ENCODE measurements around the gene TRIM37. TPM values are rescaled to one million over a fixed set of nuclear protein-coding genes. Genes with fewer than 3 reads are reported as not detected.

Gene TRIM37
- total and polyA plus RNA-seq, 4 donors = 9.1 to 39.0 (median 16.8) TPM

DNA sequence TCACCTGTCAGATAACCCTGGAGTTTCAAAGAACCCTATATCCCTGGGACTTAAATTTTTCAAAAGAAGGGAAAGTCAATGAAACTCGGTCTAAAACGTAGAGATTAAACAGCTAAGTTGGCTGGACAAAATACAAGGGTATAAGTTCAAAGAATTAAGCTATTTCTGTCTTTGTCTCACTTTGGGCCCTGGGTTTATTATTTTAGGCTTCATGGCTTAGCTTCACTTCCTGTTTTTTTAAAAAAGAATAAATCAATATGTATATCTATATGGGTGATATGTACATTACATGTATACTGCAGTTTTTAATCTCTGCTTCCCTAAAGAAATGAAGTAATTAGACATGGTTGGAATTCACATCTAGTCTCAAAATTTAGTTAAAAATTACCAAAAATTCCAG, 132.3 kb downstream of the TRIM37 start:
- Histone ChIP-seq H3K36me3 (ENCODE audit: control insufficient read depth in 4 of 4, insufficient read depth in 4 of 4, low read length in 4 of 4) (no peaks in the 10 kb centered on the region), H3K9ac (ENCODE audit: insufficient read depth in 1 of 2, low read length in 2 of 2) (no peak overlapping the region), H3K4me1 (ENCODE audit: control insufficient read depth in 5 of 5, insufficient read depth in 5 of 5, low read length in 5 of 5) (no peaks in the 10 kb centered on the region), H3K27ac (ENCODE audit: low read depth in 1 of 2, low read length in 1 of 2) (no peak overlapping the region), H3K4me3 (no peak overlapping the region), H3K9me3 (ENCODE audit: control insufficient read depth in 4 of 4, insufficient read depth in 3 of 4, low read length in 3 of 4) (no peaks in the 10 kb centered on the region), H3K27me3 (ENCODE audit: control insufficient read depth in 3 of 3, insufficient read depth in 3 of 3, low read length in 2 of 3) (no peaks in the 10 kb centered on the region)
- WGBS, 2 donors = 91% methylated on average over 2 of the region's 2 CpGs
- TF ChIP-seq, protein P1, sequence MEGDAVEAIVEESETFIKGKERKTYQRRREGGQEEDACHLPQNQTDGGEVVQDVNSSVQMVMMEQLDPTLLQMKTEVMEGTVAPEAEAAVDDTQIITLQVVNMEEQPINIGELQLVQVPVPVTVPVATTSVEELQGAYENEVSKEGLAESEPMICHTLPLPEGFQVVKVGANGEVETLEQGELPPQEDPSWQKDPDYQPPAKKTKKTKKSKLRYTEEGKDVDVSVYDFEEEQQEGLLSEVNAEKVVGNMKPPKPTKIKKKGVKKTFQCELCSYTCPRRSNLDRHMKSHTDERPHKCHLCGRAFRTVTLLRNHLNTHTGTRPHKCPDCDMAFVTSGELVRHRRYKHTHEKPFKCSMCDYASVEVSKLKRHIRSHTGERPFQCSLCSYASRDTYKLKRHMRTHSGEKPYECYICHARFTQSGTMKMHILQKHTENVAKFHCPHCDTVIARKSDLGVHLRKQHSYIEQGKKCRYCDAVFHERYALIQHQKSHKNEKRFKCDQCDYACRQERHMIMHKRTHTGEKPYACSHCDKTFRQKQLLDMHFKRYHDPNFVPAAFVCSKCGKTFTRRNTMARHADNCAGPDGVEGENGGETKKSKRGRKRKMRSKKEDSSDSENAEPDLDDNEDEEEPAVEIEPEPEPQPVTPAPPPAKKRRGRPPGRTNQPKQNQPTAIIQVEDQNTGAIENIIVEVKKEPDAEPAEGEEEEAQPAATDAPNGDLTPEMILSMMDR (IDR thresholded peaks at IDR 0.05; ENCODE audit: control extremely low read depth, extremely low read depth) = no peak
- ATAC-seq (ENCODE audit: insufficient read depth, low FRiP score) = no peak
- no peak for DNase-seq

DNA sequence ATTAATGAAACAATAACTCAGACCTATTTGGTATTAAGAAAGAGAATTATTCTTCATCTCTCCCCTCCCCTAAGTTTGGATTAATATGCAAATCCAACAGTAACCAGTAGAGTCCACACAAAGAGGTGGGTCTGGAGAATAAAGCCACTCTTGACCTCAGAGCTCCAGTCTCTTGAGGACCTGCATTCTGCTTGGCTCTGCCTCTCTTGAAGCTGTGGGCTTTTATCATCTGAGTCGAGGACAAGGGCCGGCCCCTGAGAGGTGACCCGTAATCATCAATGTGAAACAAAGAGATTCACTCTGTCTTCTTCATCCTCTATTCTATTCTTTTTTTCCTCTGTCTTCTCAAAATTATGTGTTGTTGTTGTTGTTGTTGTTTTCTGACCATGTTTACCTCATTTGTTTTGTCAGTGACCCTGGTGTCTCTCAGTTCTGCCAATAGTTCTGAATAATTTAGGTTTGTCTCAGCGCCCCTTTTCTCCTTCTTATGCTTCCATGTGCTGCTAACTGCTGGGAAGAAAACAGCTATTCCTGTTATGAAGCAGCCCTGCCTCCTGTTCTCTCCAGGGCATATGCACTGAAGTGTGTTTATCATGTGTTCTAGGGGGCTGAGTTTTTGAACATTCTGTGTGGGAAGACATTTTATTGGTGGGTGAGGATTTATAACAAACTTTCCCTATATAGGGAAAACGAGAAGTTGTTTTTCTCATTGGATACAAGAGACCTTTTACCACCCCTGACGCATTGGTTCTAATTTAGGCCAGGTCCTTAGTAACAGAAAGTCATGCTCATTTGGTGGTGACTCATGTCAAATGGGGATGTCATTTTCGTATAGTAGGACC, 135.8 kb downstream of the TRIM37 start:
- Histone ChIP-seq H3K27me3 (ENCODE audit: control insufficient read depth in 3 of 3, insufficient read depth in 3 of 3, low read length in 2 of 3) (no peaks in the 10 kb centered on the region), H3K36me3 (ENCODE audit: control insufficient read depth in 4 of 4, insufficient read depth in 4 of 4, low read length in 4 of 4) (no peaks in the 10 kb centered on the region), H3K4me3 (no peak overlapping the region), H3K9me3 (ENCODE audit: control insufficient read depth in 4 of 4, insufficient read depth in 3 of 4, low read length in 3 of 4) (no peaks in the 10 kb centered on the region), H3K9ac (ENCODE audit: insufficient read depth in 1 of 2, low read length in 2 of 2) (no peak overlapping the region), H3K4me1 (ENCODE audit: control insufficient read depth in 5 of 5, insufficient read depth in 5 of 5, low read length in 5 of 5) (no peaks in the 10 kb centered on the region), H3K27ac (ENCODE audit: low read depth in 1 of 2, low read length in 1 of 2) (no peak overlapping the region)
- TF ChIP-seq, protein P1 (IDR thresholded peaks at IDR 0.05; ENCODE audit: control extremely low read depth, extremely low read depth) = no peak
- no peak for DNase-seq
- no peak for ATAC-seq (ENCODE audit: insufficient read depth, low FRiP score)
- WGBS, 2 donors = 71 to 81% methylated on average over 7 of the region's 7 CpGs

- Histone ChIP-seq H3K27ac (ENCODE audit: low read depth in 1 of 2, low read length in 1 of 2) (no peak overlapping the region), H3K9ac (ENCODE audit: insufficient read depth in 1 of 2, low read length in 2 of 2) (no peak overlapping the region), H3K4me3 (no peak overlapping the region), H3K36me3 (ENCODE audit: control insufficient read depth in 4 of 4, insufficient read depth in 4 of 4, low read length in 4 of 4) (no peaks in the 10 kb centered on the region), H3K27me3 (ENCODE audit: control insufficient read depth in 3 of 3, insufficient read depth in 3 of 3, low read length in 2 of 3) (no peaks in the 10 kb centered on the region), H3K9me3 (ENCODE audit: control insufficient read depth in 4 of 4, insufficient read depth in 3 of 4, low read length in 3 of 4) (no peaks in the 10 kb centered on the region), H3K4me1 (ENCODE audit: control insufficient read depth in 5 of 5, insufficient read depth in 5 of 5, low read length in 5 of 5) (no peaks in the 10 kb centered on the region)
- TF ChIP-seq, protein P1 (IDR thresholded peaks at IDR 0.05; ENCODE audit: control extremely low read depth, extremely low read depth) = no peak
- DNase-seq = no peak
- 95 to 96% methylated on average over 4 of the region's 4 CpGs for WGBS, 2 donors
- no peak for ATAC-seq (ENCODE audit: insufficient read depth, low FRiP score)
Observed at GRCh38 chr17:58969612-58970011, 137.1 kb downstream of the TRIM37 start.

All from lung (tissue), 12 donors.